ENCODE data around the gene KRT84.
"Not testable (repeated sequence)": the region's sequence is repeated elsewhere in the genome, so short reads cannot be mapped to it uniquely, and the experiment has no call there.

KRT84 gene

GRCh38 chr12:52347016-52347415, 38.4 kb downstream of the KRT84 start:
- DNase-seq (ENCODE audit: low read depth), result no peak
- TF ChIP-seq, protein P1, sequence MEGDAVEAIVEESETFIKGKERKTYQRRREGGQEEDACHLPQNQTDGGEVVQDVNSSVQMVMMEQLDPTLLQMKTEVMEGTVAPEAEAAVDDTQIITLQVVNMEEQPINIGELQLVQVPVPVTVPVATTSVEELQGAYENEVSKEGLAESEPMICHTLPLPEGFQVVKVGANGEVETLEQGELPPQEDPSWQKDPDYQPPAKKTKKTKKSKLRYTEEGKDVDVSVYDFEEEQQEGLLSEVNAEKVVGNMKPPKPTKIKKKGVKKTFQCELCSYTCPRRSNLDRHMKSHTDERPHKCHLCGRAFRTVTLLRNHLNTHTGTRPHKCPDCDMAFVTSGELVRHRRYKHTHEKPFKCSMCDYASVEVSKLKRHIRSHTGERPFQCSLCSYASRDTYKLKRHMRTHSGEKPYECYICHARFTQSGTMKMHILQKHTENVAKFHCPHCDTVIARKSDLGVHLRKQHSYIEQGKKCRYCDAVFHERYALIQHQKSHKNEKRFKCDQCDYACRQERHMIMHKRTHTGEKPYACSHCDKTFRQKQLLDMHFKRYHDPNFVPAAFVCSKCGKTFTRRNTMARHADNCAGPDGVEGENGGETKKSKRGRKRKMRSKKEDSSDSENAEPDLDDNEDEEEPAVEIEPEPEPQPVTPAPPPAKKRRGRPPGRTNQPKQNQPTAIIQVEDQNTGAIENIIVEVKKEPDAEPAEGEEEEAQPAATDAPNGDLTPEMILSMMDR (IDR thresholded peaks at IDR 0.05; ENCODE audit: control insufficient read depth, extremely low read depth, insufficient read depth), result no peak
- no peak overlapping the region for H3K4me3 ChIP-seq (ENCODE audit: low read depth, low read length)

- H3K4me3 ChIP-seq (ENCODE audit: low read depth, low read length), result no peak overlapping the region
- no peak for DNase-seq (ENCODE audit: low read depth)
- TF ChIP-seq, protein P1 (IDR thresholded peaks at IDR 0.05; ENCODE audit: control insufficient read depth, extremely low read depth, insufficient read depth), result no peak
Observed at GRCh38 chr12:52346593-52346992, 38.9 kb downstream of the KRT84 start.

DNA sequence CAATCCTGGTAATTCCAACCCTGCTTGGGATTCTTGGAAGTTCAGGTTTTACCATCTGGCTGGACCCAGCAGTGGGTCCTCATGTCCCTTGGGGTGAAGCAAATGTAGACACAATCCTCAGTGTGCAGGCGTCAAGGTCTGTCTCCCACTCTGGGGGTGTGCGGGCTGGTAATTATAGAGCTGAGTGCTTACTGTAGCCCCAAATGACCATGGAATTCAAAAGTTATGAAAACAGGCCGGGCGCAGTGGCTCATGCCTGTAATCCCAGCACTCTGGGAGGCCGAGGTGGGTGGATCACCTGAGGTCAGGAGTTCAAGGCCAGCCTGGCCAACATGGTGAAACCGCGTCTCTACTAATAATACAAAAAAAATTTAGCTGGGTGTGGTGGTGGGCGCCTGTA, 40.4 kb downstream of the KRT84 start:
- not testable (repeated sequence) for H3K4me3 ChIP-seq (ENCODE audit: low read depth, low read length); DNase-seq (ENCODE audit: low read depth)

- DNase-seq (ENCODE audit: low read depth), result no peak
- no peak overlapping the region for H3K4me3 ChIP-seq (ENCODE audit: low read depth, low read length)
- TF ChIP-seq, protein P1 (IDR thresholded peaks at IDR 0.05; ENCODE audit: control insufficient read depth, extremely low read depth, insufficient read depth), result no peak
Observed at GRCh38 chr12:52344111-52344510, 41.3 kb downstream of the KRT84 start.

GRCh38 chr12:52343550-52343949, 41.9 kb downstream of the KRT84 start:
- DNase-seq (ENCODE audit: low read depth), result no peak
- H3K4me3 ChIP-seq (ENCODE audit: low read depth, low read length), result no peak overlapping the region
- TF ChIP-seq, protein P1 (IDR thresholded peaks at IDR 0.05; ENCODE audit: control insufficient read depth, extremely low read depth, insufficient read depth), result no peak

DNA sequence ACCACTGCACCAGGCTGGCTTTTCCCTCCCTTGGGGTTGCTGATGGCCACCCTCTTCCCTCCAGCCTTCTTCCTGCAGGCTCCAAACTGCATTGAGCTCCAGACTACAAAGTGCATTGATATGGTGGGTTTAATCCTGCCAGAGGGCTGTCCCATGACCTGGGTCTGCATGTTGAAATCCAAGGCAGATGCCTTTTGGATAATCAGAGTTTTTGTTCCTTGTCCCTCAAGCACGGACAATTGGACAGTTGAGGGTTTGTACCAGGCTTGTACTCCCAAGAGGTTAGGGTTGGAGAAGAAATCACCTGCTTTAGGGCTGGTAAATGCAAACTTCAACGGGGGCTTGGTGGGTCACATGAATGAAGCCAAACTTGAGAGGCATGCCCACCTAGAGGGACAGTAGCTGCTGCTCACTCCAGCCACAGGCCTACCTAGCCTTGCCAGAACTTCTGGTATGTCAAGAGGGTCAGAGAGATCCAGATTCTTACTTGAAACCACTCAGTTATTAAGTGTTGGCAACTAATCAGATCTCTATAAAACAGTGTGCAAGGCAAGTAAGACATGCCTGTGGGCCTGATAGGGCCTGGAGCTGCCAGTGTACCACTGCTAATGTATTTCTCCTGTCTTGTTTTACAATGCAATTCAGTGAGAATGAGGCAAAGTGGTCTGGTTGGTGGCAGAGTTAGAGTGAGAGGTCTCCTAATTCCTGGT, 42.5 kb downstream of the KRT84 start:
- TF ChIP-seq, protein P1 (IDR thresholded peaks at IDR 0.05; ENCODE audit: control insufficient read depth, extremely low read depth, insufficient read depth), result no peak
- no peak overlapping the region for H3K4me3 ChIP-seq (ENCODE audit: low read depth, low read length)
- DNase-seq (ENCODE audit: low read depth), result no peak

DNA sequence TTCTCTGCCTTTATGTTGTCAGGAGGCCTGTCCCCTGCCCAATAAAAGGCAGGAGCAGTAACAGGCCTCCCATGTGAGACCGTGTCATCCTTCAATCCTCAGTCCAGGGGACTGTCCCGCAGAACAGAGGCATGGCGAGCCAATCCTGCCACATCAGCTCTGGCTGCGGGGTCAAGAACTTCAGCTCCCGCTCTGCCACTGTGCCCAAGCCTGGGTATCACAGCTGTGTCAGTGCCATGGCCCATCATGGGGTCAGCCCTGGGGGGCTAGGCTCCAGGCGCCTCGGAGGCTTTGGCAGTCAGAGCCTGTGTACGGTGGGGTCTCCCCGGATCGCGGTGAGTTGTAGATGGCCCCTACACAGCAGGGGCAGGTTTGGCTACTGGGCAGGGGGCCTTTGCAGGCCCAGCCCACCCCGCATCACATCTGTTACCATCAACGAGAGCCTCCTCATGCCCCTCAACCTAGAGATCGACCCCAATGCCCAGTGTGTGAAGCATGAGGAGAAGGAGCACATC, 44.3 kb downstream of the KRT84 start:
- TF ChIP-seq, protein P1 (IDR thresholded peaks at IDR 0.05; ENCODE audit: control insufficient read depth, extremely low read depth, insufficient read depth), result no peak
- DNase-seq (ENCODE audit: low read depth), result no peak
- no peak overlapping the region for H3K4me3 ChIP-seq (ENCODE audit: low read depth, low read length)

All from LNCaP clone FGC (cell line).